ENCODE results near the gene ZNF740.

The ZNF740 gene

DNA sequence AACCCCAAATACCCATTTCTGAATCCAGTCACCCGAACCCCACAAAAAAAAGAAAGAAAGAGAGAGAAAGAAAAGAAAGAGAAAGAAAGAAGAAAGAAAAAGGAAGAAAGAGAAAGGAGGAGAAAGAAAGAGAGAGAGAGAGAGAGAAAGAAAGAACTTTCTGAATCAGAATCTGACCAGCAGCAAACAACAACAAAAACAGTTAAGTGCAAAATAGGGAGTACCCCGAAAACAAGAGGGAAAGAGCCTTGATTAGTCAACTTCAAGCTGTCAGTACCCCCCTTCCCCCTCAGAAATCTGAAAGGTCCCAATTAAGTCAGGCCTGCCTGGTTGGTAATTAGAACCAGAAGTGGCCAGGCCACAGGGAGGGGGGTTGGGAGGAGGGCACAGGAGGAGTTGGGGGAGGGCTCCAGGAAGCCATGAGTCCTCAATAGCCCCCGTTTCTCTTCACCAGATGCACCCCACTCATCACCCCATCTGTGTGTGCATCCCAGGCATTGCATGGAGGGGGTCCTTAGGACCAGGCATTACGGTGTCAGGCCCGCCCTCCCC lies 41.7 kb downstream of the ZNF740 start (continued):
- TF ChIP-seq, protein P1, sequence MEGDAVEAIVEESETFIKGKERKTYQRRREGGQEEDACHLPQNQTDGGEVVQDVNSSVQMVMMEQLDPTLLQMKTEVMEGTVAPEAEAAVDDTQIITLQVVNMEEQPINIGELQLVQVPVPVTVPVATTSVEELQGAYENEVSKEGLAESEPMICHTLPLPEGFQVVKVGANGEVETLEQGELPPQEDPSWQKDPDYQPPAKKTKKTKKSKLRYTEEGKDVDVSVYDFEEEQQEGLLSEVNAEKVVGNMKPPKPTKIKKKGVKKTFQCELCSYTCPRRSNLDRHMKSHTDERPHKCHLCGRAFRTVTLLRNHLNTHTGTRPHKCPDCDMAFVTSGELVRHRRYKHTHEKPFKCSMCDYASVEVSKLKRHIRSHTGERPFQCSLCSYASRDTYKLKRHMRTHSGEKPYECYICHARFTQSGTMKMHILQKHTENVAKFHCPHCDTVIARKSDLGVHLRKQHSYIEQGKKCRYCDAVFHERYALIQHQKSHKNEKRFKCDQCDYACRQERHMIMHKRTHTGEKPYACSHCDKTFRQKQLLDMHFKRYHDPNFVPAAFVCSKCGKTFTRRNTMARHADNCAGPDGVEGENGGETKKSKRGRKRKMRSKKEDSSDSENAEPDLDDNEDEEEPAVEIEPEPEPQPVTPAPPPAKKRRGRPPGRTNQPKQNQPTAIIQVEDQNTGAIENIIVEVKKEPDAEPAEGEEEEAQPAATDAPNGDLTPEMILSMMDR (tag by site-specific recombination; IDR thresholded peaks at IDR 0.05): no peak
- TF ChIP-seq ZNF221 (tag by site-specific recombination; IDR thresholded peaks at IDR 0.05; ENCODE audit: borderline replicate concordance) (no peak), ZNF600 (tag by site-specific recombination; IDR thresholded peaks at IDR 0.05) (peak; percentile 13; the same call in 1 of the 2 replicates), ZNF266 (tag by site-specific recombination; IDR thresholded peaks at IDR 0.05; ENCODE audit: low read depth) (no peak), SETDB1 (IDR thresholded peaks at IDR 0.05; ENCODE audit: insufficient read length, low read length) (no peak), ZNF350 (tag by site-specific recombination; IDR thresholded peaks at IDR 0.05) (no peak), ZBTB1 (tag by site-specific recombination; IDR thresholded peaks at IDR 0.05) (no peak), WT1 (tag by site-specific recombination; IDR thresholded peaks at IDR 0.05) (0 out of 2 replicates have a peak, but pooled peaks have one; percentile 11), ZSCAN16 (tag by site-specific recombination; IDR thresholded peaks at IDR 0.05) (no peak), ZNF48 (tag by site-specific recombination; IDR thresholded peaks at IDR 0.05) (no peak), ZNF239 (tag by site-specific recombination; IDR thresholded peaks at IDR 0.05) (no peak), ZNF791 (tag by site-specific recombination; IDR thresholded peaks at IDR 0.05) (no peak), ZNF214 (tag by site-specific recombination; IDR thresholded peaks at IDR 0.05; ENCODE audit: borderline replicate concordance) (no peak), SP3 (tag by site-specific recombination; IDR thresholded peaks at IDR 0.05) (0 out of 2 replicates have a peak, but pooled peaks have one; percentile 8), RBAK (tag by site-specific recombination; IDR thresholded peaks at IDR 0.05) (no peak), KLF7 (tag by site-specific recombination; IDR thresholded peaks at IDR 0.05; ENCODE audit: borderline replicate concordance) (no peak), BCL11B (tag by site-specific recombination; IDR thresholded peaks at IDR 0.05; ENCODE audit: low read depth) (no peak), ZNF654 (tag by site-specific recombination; IDR thresholded peaks at IDR 0.05; ENCODE audit: low read depth) (no peak), BCL11A (tag by site-specific recombination; IDR thresholded peaks at IDR 0.05; ENCODE audit: low read depth) (no peak), KLF1 (tag by site-specific recombination; IDR thresholded peaks at IDR 0.05) (no peak), ZSCAN23 (tag by site-specific recombination; IDR thresholded peaks at IDR 0.05) (0 out of 2 replicates have a peak, but pooled peaks have one; percentile 14), ZNF274 (IDR thresholded peaks at IDR 0.05; ENCODE audit: low read length) (no peak), ZNF274 (tag by site-specific recombination; IDR thresholded peaks at IDR 0.05; ENCODE audit: borderline replicate concordance) (no peak), KLF10 (tag by site-specific recombination; IDR thresholded peaks at IDR 0.05) (no peak), ZNF366 (tag by site-specific recombination; conservative IDR thresholded peaks at IDR 0.05) (peak; percentile 95)
- TF ChIP-seq, protein P2, sequence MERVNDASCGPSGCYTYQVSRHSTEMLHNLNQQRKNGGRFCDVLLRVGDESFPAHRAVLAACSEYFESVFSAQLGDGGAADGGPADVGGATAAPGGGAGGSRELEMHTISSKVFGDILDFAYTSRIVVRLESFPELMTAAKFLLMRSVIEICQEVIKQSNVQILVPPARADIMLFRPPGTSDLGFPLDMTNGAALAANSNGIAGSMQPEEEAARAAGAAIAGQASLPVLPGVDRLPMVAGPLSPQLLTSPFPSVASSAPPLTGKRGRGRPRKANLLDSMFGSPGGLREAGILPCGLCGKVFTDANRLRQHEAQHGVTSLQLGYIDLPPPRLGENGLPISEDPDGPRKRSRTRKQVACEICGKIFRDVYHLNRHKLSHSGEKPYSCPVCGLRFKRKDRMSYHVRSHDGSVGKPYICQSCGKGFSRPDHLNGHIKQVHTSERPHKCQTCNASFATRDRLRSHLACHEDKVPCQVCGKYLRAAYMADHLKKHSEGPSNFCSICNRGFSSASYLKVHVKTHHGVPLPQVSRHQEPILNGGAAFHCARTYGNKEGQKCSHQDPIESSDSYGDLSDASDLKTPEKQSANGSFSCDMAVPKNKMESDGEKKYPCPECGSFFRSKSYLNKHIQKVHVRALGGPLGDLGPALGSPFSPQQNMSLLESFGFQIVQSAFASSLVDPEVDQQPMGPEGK (tag by site-specific recombination; IDR thresholded peaks at IDR 0.05): peak; percentile 25; the same call in 1 of the 2 replicates
- TF ChIP-seq, protein P3, sequence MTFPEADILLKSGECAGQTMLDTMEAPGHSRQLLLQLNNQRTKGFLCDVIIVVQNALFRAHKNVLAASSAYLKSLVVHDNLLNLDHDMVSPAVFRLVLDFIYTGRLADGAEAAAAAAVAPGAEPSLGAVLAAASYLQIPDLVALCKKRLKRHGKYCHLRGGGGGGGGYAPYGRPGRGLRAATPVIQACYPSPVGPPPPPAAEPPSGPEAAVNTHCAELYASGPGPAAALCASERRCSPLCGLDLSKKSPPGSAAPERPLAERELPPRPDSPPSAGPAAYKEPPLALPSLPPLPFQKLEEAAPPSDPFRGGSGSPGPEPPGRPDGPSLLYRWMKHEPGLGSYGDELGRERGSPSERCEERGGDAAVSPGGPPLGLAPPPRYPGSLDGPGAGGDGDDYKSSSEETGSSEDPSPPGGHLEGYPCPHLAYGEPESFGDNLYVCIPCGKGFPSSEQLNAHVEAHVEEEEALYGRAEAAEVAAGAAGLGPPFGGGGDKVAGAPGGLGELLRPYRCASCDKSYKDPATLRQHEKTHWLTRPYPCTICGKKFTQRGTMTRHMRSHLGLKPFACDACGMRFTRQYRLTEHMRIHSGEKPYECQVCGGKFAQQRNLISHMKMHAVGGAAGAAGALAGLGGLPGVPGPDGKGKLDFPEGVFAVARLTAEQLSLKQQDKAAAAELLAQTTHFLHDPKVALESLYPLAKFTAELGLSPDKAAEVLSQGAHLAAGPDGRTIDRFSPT (tag by site-specific recombination; IDR thresholded peaks at IDR 0.05): 0 out of 2 replicates have a peak, but pooled peaks have one; percentile 15
- TF ChIP-seq, protein P4, sequence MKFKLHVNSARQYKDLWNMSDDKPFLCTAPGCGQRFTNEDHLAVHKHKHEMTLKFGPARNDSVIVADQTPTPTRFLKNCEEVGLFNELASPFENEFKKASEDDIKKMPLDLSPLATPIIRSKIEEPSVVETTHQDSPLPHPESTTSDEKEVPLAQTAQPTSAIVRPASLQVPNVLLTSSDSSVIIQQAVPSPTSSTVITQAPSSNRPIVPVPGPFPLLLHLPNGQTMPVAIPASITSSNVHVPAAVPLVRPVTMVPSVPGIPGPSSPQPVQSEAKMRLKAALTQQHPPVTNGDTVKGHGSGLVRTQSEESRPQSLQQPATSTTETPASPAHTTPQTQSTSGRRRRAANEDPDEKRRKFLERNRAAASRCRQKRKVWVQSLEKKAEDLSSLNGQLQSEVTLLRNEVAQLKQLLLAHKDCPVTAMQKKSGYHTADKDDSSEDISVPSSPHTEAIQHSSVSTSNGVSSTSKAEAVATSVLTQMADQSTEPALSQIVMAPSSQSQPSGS (tag by site-specific recombination; IDR thresholded peaks at IDR 0.05; ENCODE audit: low read depth): no peak
- TF ChIP-seq, protein P5, sequence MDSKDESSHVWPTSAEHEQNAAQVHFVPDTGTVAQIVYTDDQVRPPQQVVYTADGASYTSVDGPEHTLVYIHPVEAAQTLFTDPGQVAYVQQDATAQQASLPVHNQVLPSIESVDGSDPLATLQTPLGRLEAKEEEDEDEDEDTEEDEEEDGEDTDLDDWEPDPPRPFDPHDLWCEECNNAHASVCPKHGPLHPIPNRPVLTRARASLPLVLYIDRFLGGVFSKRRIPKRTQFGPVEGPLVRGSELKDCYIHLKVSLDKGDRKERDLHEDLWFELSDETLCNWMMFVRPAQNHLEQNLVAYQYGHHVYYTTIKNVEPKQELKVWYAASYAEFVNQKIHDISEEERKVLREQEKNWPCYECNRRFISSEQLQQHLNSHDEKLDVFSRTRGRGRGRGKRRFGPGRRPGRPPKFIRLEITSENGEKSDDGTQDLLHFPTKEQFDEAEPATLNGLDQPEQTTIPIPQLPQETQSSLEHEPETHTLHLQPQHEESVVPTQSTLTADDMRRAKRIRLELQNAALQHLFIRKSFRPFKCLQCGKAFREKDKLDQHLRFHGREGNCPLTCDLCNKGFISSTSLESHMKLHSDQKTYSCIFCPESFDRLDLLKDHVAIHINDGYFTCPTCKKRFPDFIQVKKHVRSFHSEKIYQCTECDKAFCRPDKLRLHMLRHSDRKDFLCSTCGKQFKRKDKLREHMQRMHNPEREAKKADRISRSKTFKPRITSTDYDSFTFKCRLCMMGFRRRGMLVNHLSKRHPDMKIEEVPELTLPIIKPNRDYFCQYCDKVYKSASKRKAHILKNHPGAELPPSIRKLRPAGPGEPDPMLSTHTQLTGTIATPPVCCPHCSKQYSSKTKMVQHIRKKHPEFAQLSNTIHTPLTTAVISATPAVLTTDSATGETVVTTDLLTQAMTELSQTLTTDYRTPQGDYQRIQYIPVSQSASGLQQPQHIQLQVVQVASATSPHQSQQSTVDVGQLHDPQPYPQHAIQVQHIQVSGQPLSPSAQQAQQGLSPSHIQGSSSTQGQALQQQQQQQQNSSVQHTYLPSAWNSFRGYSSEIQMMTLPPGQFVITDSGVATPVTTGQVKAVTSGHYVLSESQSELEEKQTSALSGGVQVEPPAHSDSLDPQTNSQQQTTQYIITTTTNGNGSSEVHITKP (tag by site-specific recombination; IDR thresholded peaks at IDR 0.05): peak; percentile 95
